Activated CD4-positive, CD25-positive, alpha-beta regulatory T cell (primary cell): Measurements from ENCODE around the gene MBOAT1.
A peak's percentile ranks its signal among the peaks of the same experiment; 100 is the strongest.

Source experiments
- DNase-seq, 4 experiments: peaks; one replicate each; lab custom pipeline; 2025; lab: John Stamatoyannopoulos, UW

MBOAT1 gene

DNA sequence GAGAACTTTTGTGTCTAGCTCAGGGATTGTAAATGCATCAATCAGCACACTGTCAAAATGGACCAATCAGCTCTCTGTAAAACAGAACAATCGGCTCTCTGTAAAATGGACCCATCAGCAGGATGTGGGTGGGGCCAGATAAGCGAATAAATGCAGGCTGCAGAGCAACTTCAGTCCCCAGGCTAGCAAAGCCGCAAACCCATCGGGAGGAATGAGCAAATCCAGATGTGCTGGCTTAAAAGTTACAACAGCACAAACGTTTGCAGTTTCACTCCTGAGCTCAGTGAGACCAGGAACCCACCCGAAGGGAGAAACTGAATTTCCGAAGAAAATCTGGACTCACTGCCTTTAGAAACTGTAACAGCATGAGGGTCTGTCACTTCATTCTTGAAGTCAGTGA is 21.9 kb upstream of the MBOAT1 start:
- no peak for DNase-seq

- no peak for DNase-seq
These were observed 20.9 kb upstream of the MBOAT1 start for GRCh38 chr6:20233007-20233730.

DNA sequence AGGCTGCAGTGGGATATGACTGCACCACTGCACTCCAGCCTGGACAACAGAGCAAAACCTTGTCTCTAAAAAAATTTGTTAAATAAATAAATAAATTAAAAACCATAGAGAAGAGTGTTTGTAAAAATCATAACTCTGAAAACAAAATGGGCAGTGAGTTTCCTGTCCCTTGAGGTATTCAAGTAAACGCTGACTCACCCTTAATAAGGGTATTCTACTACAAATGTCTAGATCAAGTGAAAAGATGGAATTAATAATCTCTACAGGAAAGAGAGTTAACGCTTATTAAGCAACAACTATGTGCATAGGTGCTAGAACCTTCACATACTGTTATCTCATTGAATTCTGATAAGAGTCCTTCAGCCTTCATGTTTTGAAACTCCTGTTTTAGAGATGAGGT is 19.9 kb upstream of the MBOAT1 start:
- no peak for DNase-seq

DNA sequence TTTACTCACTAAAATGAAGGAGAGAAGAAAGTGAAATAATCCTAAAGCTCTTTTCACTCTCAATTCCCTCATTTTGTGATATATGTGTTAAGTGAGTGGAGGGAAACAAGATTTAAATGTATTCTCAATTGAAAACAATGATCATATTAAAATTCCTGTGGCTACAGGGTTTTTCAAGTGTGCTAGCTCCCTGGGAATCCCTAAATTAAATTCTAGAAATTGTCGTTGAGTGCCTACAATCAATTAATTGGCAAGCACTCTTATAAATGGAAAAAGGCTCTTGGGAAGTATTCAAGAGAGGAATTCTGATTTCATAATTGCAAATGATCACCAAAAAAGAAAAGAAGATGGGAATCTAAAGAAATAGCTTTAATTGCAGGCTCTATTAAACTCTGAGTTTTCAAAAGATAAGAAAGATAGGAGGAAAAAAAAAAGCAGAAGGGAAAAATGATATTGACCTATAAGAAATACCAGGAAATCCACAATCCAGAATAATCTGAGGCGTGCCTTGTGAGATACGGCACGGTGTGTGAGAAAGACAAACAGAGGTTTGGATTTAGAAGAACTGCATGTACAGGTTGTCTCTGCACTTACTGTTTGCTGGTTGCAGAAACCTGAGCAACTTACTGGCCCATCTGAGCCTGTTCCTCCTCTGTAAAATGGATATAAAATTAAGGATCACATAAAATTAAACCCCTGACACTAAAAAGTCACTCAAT is 18.3 kb upstream of the MBOAT1 start:
- no peak for DNase-seq

DNA sequence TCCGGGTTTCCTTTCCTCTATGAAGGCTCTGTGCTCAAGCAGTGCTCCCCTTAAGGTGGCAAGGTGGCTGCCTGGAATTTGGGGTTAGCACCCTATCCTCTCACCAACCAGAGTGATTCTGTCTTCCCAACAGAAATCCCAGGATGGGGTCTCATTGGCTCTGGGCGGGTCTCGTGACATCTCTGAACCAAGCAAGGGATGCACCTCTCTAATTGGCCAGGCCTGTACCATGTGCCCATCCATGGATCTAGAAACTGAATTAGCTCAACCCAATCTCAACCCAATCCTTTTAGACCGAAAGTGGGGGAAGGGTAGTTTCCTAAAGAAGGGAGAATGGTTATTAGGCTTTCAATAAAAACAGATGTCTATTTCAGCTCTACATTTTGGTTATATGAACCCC is 17.6 kb upstream of the MBOAT1 start:
- no peak for DNase-seq

GRCh38 chr6:20227350-20227749 is 15.1 kb upstream of the MBOAT1 start:
- DNase-seq: no peak

DNA sequence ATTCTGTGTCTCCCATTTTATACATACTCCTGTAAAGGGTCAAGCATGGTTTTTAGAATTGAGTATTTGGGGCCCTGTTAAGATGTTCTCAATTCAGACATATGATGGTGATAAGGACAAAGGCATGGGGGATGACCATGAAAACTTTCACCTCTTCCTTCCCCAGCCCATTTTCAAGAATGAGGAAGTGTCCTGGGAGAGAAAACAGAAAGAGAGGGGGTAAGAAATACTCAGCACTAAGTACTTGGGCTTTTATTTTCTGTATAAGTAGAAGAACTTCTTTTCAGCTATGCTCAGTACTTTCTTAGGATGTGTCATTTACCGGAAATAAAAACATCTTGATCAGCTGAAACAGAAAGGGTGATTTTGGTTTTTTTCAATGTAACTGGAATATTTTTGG is 10.9 kb upstream of the MBOAT1 start:
- DNase-seq: no peak

DNA sequence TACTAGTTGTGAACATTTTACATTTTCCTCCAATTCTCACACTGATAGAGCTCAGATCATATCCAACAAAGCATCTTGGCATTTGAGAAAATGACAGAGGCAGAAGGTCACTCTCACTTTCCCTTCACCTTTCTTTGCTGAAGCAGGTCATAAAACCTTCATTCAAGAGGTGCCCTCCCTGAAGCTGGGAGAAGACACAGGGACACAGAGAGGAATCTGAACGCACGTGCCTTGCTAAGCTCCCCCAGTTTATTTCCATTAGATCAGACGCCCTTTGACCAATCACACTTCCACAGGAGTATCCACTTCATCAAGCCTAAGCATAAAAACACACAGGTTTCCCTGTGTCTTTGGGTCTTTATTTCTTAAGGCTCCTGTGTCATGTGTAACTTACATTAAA is 9.2 kb upstream of the MBOAT1 start:
- no peak for DNase-seq

GRCh38 chr6:20220359-20220758 is 8.1 kb upstream of the MBOAT1 start:
- no peak for DNase-seq

GRCh38 chr6:20217891-20218290 is 5.6 kb upstream of the MBOAT1 start:
- DNase-seq: no peak

- no peak for DNase-seq
These were observed 5.1 kb upstream of the MBOAT1 start for GRCh38 chr6:20217324-20217855.

- no peak for DNase-seq
These were observed 3.0 kb upstream of the MBOAT1 start for GRCh38 chr6:20215310-20215709.

DNA sequence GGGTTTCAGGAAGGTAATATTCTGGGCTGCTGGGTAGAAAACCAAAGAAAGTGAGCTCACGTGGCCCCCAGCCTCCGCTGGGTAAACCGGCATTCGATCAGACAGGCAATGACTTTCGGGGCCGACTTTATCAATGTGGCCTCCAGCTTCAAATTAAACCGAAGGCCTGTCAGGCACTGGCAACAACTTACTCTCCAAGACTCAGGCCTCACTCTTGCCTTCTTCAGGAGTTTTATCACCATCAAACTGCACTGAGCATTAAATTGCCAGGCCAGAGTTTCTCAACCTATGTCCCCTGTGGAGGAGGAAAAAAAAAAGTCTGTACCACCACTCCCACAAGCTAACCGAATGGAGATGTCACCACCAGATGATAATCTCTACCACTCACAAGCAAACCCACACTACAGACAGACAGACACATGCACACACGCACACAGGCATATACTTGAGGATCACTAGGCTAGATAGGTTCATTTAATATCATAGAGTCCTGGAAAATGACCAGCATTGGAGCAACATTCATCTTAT is 1.1 kb upstream of the MBOAT1 start:
- no peak for DNase-seq

DNA sequence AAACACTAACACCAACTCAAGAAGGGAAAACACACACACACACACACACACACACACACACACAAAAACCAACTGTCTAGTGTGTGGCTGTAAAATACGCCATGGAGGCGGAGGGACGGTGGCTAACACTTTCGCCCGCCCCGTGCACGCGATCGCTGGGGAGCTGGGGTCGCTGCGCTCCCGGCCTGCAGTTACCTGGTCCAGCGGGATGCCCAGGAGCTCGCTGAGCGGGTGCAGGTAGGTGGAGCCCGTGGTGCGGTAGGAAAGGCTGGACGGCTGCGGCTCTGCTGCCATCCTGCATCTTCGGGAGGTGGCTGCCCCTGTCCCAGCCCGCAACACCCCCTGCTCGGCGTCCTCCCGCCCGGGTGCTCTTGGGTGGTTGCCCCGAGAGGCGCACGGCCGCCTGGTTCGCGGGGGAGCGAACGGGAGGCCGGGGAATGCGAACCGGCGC is 303 bp downstream of the MBOAT1 start:
- peak in 1 of 4 experiments; percentile 5 for DNase-seq

DNA sequence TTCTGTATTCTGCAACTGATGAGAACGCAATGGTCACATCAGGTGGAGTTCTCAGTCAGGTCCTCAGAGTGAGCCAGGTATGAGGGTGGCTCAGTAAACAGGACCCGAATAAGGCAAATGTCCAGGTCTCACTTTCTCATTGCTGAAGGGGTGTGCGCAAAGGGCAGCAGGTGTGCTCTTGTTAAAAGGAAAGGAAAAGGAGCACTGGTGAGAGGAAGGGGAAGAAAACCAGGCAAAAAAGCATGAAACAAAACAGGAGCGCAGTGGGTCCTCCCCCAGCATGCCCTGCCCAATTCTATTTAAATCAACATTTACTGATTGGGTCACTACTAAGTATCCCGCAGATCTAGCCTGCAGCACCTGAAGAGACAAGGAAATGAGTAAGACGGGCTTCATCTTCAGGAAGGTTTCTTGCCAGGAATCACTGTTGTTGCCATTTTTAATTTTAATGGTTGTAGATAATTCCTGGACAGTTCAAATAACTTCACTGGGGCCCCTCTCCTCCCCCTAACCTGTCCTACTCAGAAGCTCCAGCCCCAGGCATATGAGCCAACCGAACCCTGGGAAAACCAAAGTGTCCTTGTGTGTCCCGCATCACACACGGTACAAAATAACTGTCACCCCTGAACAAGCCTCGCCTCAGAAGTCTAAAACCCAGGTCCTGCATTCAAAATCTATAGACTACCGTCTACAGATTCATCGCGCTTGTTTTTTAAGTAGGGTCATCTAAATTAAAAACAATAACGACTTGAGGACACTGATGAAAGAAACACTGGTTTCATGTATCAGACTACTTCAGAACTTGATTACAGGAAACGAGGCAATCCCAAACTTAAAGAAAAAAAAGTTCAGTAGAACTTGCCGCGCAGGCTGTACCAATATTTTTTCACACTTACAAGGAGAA is 980 bp downstream of the MBOAT1 start:
- DNase-seq: no peak

DNA sequence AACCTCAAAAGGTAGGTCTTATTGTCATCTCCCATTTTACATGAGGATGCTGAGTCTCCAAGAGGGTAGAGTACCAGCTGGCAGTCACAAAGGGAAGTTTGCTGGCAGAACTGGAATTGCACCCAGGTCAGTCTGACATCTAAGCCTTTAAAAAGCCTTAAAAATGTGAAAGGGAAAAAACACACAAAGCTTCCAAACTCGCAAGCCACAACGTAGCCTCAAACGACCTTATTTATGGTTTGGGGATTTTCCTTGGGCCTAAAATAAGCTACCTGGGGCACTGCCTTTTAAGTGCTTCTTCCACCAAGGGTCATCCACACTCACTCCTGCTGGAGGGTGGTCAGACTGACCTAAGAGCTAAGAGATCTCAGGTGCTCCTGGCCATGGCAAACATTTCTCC is 2.1 kb downstream of the MBOAT1 start:
- no peak for DNase-seq

DNA sequence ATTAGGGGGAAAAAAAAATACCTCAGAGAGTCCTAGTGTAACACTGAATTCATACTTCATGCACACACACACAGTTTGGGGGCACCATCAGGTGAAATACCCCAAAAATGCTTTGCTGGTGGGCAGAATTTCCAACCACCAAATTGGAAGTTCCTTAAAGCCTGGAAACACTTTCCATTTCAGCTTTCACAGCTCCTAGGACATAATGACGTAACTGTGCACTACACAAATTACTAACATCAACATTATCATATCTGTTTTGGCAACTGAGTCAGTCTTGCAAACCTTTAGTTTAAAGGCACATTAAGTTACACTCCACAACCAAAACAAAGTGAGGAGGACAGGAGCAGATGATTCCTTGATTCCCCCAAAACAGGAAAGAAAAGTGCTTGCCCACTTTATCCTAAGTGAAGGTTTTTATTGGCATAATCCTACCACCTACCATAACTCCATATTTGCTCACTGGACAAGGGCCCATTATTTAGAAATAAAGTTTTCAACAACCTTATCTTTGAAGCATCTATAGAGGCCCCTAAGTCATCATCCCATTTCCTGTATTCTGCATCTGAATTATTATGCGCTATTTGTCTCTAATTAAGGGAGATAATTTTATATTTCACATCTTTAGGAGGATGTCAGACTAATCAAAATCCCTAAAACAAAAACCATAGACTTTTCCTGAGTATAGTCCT is 3.4 kb downstream of the MBOAT1 start:
- DNase-seq: no peak

GRCh38 chr6:20207088-20207418 is 5.2 kb downstream of the MBOAT1 start:
- no peak for DNase-seq

- DNase-seq: no peak
These were observed 6.5 kb downstream of the MBOAT1 start for GRCh38 chr6:20205722-20206161.

DNA sequence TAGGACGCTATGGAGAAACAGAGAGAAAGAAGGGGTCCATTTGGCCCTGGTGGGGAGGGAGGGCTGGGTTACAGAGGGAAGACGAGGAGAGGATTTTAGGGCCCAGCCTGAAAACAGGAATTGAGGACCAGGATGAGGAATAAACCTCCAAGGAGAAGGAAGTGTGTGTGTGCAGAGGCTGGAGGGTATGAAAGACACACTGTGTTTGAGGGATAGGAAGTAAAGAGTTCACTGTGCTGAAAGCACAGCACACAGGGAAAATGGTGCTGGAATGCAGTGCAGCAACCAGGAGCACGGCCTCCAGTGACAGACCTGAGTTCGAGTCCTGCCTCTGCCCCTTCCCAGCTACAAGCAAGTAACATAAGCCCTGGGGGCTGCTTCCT is 7.8 kb downstream of the MBOAT1 start:
- DNase-seq: no peak
